DMS153 treated with DMSO at 0.1 percent for 48 hours (cell line): ENCODE data around the gene TNFSF13.

ENCODE experiments used
- DNase-seq: peaks from one replicate; lab custom pipeline; 2025; ENCODE audit not compliant: unreplicated experiment; lab: John Stamatoyannopoulos, UW

TNFSF13 gene

GRCh38 chr17:7551396-7551795, 7.2 kb upstream of the TNFSF13 start:
- DNase-seq, result no peak

GRCh38 chr17:7552621-7553051, 5.9 kb upstream of the TNFSF13 start:
- DNase-seq, result no peak

- DNase-seq, result no peak
Observed at GRCh38 chr17:7553356-7553755, 5.2 kb upstream of the TNFSF13 start.

GRCh38 chr17:7555320-7555948, 3.1 kb upstream of the TNFSF13 start:
- no peak for DNase-seq

GRCh38 chr17:7556627-7557026, 1.9 kb upstream of the TNFSF13 start:
- no peak for DNase-seq

GRCh38 chr17:7557147-7557764, 1.3 kb upstream of the TNFSF13 start:
- no peak for DNase-seq

- peak; percentile 54 for DNase-seq
Observed at GRCh38 chr17:7557775-7558543, 591 bp upstream of the TNFSF13 start.

- no peak for DNase-seq
Observed at GRCh38 chr17:7559320-7560171, 996 bp downstream of the TNFSF13 start.

GRCh38 chr17:7560172-7561027, 1.9 kb downstream of the TNFSF13 start:
- DNase-seq, result no peak

GRCh38 chr17:7561028-7561575, 2.6 kb downstream of the TNFSF13 start:
- DNase-seq, result peak; percentile 48

- no peak for DNase-seq
Observed at GRCh38 chr17:7561589-7562207, 3.1 kb downstream of the TNFSF13 start, which contains the start of gene SENP3. TSS of gene SENP3 (plus strand) at chr17:7561919. CDS start at chr17:7563077, 1,158 bp downstream.

GRCh38 chr17:7562208-7562605, 3.7 kb downstream of the TNFSF13 start:
- no peak for DNase-seq

- DNase-seq, result no peak
Observed at GRCh38 chr17:7563115-7563869, 4.7 kb downstream of the TNFSF13 start.

GRCh38 chr17:7569571-7569970, 11.0 kb downstream of the TNFSF13 start:
- DNase-seq, result no peak

- no peak for DNase-seq
Observed at GRCh38 chr17:7570351-7570750, 11.8 kb downstream of the TNFSF13 start.

- DNase-seq, result no peak
Observed at GRCh38 chr17:7572338-7572587, 13.7 kb downstream of the TNFSF13 start.

- peak; percentile 81 for DNase-seq
Observed at GRCh38 chr17:7572588-7573323, 14.2 kb downstream of the TNFSF13 start.

GRCh38 chr17:7573324-7574080, 15.0 kb downstream of the TNFSF13 start:
- no peak for DNase-seq
